Measurements from ENCODE around the gene PRMT1. TPM values are rescaled to one million over a fixed set of nuclear protein-coding genes. Genes with fewer than 3 reads are reported as not detected.

PRMT1 gene
- total and polyA plus RNA-seq, 9 of the 15 experiments (the other 6 are each of a cell fraction or from before 2014, with no cell fraction given): 13.3 to 464 (median 326) TPM

DNA sequence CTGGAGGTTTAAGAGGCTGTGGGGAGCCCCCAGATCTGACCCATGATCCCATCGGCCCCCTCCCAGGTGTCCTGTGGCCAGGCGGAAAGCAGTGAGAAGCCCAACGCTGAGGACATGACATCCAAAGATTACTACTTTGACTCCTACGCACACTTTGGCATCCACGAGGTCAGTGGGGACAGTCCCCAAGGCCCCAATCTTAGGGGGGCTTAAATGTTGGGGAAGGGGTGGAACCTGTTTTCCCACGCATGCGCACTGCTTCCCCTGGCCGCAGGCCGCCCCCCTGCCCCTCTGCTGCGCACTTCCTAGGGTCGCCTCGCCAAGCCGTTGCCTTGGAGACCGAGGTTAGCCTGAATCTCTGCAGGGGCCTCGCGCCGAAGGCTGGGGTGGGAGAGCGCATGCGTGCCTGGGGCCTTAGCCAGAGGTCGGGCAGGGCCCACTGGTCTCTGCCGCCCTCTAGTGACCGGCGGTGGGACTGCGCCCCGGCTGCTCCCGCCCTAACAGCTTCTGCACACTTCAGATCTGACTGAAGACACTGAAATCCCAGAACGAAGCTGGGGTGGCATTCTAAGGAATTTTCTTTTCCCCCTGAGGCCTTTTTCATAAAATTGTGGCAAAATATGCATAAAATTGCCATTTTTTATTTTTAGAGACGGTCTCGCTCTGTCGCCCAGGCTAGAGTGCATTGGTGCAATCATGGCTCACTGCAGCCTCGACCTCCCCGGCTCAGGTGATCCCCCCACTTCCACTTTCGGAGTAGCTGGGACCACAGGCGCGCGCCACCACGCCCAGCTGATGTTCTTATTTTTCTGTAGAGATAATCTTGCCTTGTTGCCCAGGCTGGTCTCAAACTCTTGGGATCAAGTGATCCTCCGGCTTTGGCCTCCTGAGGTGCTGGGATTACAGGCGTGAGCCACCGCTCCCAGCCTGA, 3.6 kb downstream of the PRMT1 start:
- peaks cover 19% of the 10 kb centered on the region for H4K20me1 ChIP-seq (replicated peaks; ENCODE audit: control insufficient read depth, insufficient read depth, low read length)
- intact Hi-C loops (cut with micrococcal nuclease): no loop called here
- 0 out of 2 replicates have a peak overlapping the region, but pooled peaks have one; percentile 4 for H3K4me3 ChIP-seq
- peak; percentile 14 for ATAC-seq
- peak overlapping the region; percentile 39; the same call in 1 of the 3 replicates for H3K27ac ChIP-seq (ENCODE audit: extremely low read depth, low read depth, low read length)
- ChIA-PET CTCF (ENCODE audit: low intra/inter-chr PET ratio) (interaction anchor here (0.5 to 1.5 kb wide), 4 partner anchors 37 to 238 kb away, joined by 3 to 5 read pairs (median 4); no protein-coding TSS in a partner anchor), POLR2A (interaction anchor here (0.9 to 1.0 kb wide), 2 partner anchors 16 to 50 kb away, joined by 4 read pairs; no protein-coding TSS in a partner anchor)
- FAIRE-seq: peak; percentile 92
- 29% methylated on average over 35 of the region's 40 CpGs for WGBS (ENCODE audit: insufficient coverage, low coverage, missing lambda C conversion rate)
- no TSS peak for BruUV-seq (replicated peaks)
- H2AFZ ChIP-seq (ENCODE audit: low read depth, low read length): no peak overlapping the region
- peak; percentile 86 to 95 (median 92) for DNase-seq (ENCODE audit: extremely low read depth in 1 of 4, low spot score in 3 of 4)
- H3K4me1 ChIP-seq (replicated peaks in 1 of 2; ENCODE audit: control insufficient read depth in 2 of 2, insufficient read depth in 2 of 2, low read length in 2 of 2): peaks cover 23 to 61% of the 10 kb centered on the region in 2 experiments
- H3K36me3 ChIP-seq (ENCODE audit: control insufficient read depth, insufficient read depth, low read length): peaks cover 65% of the 10 kb centered on the region
- no peaks in the 10 kb centered on the region for H3K9me3 ChIP-seq (replicated peaks; ENCODE audit: control insufficient read depth, insufficient read depth, low read depth, low read length)
- H3K4me2 ChIP-seq (ENCODE audit: insufficient read depth, low read length): peak overlapping the region; percentile 16
- peak overlapping the region in 1 of 2 experiments; percentile 85; a peak in 2 of 4 replicates for H3K9ac ChIP-seq (ENCODE audit: insufficient read depth in 1 of 2, low read depth in 2 of 2, low read length in 2 of 2)
- H3K79me2 ChIP-seq (ENCODE audit: control insufficient read depth, insufficient read depth, low read length): peaks cover 52% of the 10 kb centered on the region
- H3K9me1 ChIP-seq (ENCODE audit: control insufficient read depth, insufficient read depth, low read length): peaks cover 3% of the 10 kb centered on the region
- no peaks in the 10 kb centered on the region for H3K27me3 ChIP-seq (ENCODE audit: control insufficient read depth in 2 of 2, insufficient read depth in 2 of 2, low read length in 2 of 2)
- in situ Hi-C loops (cut with MboI): no loop called here
- TF ChIP-seq, protein P1, sequence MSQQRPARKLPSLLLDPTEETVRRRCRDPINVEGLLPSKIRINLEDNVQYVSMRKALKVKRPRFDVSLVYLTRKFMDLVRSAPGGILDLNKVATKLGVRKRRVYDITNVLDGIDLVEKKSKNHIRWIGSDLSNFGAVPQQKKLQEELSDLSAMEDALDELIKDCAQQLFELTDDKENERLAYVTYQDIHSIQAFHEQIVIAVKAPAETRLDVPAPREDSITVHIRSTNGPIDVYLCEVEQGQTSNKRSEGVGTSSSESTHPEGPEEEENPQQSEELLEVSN (IDR thresholded peaks at IDR 0.05; ENCODE audit: borderline replicate concordance in 1 of 2, extremely low read depth in 1 of 2, insufficient read depth in 1 of 2, insufficient read length in 1 of 2, low read depth in 1 of 2, low read length in 1 of 2, poor library complexity in 1 of 2, severe bottlenecking in 1 of 2): peak; percentile 55 to 66
- no peak for TF ChIP-seq EGR1 (conservative IDR thresholded peaks at IDR 0.05)
- TF ChIP-seq SRSF1 (IDR thresholded peaks at IDR 0.05; ENCODE audit: low read depth, low read length): no peak
- TF ChIP-seq MAFK (IDR thresholded peaks at IDR 0.05; ENCODE audit: low read length): no peak
- TF ChIP-seq GATAD2A (IDR thresholded peaks at IDR 0.05): no peak
- no peak for TF ChIP-seq NR3C1 (CRISPR knock-in tag; IDR thresholded peaks at IDR 0.05)
- no peak for TF ChIP-seq MYBL2 (IDR thresholded peaks at IDR 0.05; ENCODE audit: low read depth)
- TF ChIP-seq MYBL2 (CRISPR knock-in tag; IDR thresholded peaks at IDR 0.05; ENCODE audit: borderline replicate concordance): no peak
- TF ChIP-seq DNMT1 (IDR thresholded peaks at IDR 0.05): no peak
- TF ChIP-seq, protein P2, sequence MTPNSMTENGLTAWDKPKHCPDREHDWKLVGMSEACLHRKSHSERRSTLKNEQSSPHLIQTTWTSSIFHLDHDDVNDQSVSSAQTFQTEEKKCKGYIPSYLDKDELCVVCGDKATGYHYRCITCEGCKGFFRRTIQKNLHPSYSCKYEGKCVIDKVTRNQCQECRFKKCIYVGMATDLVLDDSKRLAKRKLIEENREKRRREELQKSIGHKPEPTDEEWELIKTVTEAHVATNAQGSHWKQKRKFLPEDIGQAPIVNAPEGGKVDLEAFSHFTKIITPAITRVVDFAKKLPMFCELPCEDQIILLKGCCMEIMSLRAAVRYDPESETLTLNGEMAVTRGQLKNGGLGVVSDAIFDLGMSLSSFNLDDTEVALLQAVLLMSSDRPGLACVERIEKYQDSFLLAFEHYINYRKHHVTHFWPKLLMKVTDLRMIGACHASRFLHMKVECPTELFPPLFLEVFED (CRISPR knock-in tag; conservative IDR thresholded peaks at IDR 0.05): no peak
- TF ChIP-seq NCOA6 (IDR thresholded peaks at IDR 0.05): no peak
- TF ChIP-seq MEIS2 (IDR thresholded peaks at IDR 0.05; ENCODE audit: partially characterized antibody): peak; percentile 25
- TF ChIP-seq, protein P3, sequence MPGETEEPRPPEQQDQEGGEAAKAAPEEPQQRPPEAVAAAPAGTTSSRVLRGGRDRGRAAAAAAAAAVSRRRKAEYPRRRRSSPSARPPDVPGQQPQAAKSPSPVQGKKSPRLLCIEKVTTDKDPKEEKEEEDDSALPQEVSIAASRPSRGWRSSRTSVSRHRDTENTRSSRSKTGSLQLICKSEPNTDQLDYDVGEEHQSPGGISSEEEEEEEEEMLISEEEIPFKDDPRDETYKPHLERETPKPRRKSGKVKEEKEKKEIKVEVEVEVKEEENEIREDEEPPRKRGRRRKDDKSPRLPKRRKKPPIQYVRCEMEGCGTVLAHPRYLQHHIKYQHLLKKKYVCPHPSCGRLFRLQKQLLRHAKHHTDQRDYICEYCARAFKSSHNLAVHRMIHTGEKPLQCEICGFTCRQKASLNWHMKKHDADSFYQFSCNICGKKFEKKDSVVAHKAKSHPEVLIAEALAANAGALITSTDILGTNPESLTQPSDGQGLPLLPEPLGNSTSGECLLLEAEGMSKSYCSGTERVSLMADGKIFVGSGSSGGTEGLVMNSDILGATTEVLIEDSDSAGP (CRISPR knock-in tag; IDR thresholded peaks at IDR 0.05): no peak
- TF ChIP-seq RBM22 (IDR thresholded peaks at IDR 0.05; ENCODE audit: low read depth, low read length, poor library complexity, severe bottlenecking): peak; percentile 62
- no peak for TF ChIP-seq SMARCA4 (IDR thresholded peaks at IDR 0.05)
